ENCODE results near the gene RHOU. TPM values are rescaled to one million over a fixed set of nuclear protein-coding genes. Genes with fewer than 3 reads are reported as not detected.

The RHOU gene
- total RNA-seq, 1 donor from 2014 or later = 0.53 TPM

DNA sequence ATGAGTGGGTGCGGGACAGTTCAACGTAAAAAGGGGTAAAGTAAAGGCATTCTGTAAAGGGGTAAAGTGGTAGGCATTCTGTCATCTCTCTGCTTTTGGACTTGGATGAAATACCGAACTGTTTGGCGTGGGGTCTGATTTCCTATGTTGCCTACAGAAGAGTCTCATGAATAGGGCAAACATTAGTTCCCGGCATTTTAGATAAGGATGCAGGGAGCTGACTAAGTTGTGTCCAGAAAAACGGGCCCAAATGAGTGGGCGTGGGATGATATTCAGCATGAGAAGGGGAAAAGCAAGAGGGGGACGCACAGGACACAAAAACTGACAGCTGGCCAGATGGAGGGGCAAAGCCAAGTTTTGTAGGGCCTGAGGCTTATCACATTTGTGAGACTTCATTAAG, 2.9 kb upstream of the RHOU start:
- Histone ChIP-seq H3K4me3 (ENCODE audit: low read depth, low read length) (no peak overlapping the region), H3K36me3 (ENCODE audit: control insufficient read depth, insufficient read depth, low read length) (no peaks in the 10 kb centered on the region), H3K27me3 (ENCODE audit: control insufficient read depth, insufficient read depth, low read length) (peaks cover 24% of the 10 kb centered on the region)
- TF ChIP-seq, protein P1, sequence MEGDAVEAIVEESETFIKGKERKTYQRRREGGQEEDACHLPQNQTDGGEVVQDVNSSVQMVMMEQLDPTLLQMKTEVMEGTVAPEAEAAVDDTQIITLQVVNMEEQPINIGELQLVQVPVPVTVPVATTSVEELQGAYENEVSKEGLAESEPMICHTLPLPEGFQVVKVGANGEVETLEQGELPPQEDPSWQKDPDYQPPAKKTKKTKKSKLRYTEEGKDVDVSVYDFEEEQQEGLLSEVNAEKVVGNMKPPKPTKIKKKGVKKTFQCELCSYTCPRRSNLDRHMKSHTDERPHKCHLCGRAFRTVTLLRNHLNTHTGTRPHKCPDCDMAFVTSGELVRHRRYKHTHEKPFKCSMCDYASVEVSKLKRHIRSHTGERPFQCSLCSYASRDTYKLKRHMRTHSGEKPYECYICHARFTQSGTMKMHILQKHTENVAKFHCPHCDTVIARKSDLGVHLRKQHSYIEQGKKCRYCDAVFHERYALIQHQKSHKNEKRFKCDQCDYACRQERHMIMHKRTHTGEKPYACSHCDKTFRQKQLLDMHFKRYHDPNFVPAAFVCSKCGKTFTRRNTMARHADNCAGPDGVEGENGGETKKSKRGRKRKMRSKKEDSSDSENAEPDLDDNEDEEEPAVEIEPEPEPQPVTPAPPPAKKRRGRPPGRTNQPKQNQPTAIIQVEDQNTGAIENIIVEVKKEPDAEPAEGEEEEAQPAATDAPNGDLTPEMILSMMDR (IDR thresholded peaks at IDR 0.05; ENCODE audit: insufficient read depth, low read length, severe bottlenecking) = no peak
- FAIRE-seq (no peak), DNase-seq (ENCODE audit: low read depth) (no peak)

DNA sequence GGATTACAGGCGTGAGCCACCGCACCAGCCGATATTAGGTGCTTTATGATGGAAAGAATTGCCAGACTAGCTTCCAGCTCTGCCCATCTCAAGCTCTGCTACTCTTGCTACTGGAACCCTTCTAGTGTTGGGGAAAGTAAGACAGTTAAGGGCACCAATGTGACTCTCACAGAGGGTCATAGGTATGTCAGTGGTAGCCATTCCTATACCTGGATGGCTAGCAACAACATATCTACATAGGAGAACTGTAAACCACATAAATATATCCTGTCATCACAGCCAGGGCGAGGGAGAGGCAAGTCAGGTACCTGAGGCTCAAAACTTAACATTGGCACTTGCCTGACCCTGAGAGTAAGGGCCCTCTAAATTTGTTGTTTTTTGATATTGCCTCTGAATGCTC, 1.7 kb upstream of the RHOU start:
- TF ChIP-seq, protein P1 (IDR thresholded peaks at IDR 0.05; ENCODE audit: insufficient read depth, low read length, severe bottlenecking) = no peak
- DNase-seq (ENCODE audit: low read depth) (no peak), FAIRE-seq (no peak)
- peaks cover 23% of the 10 kb centered on the region for H3K27me3 ChIP-seq (ENCODE audit: control insufficient read depth, insufficient read depth, low read length)
- no peak overlapping the region for H3K4me3 ChIP-seq (ENCODE audit: low read depth, low read length)
- H3K36me3 ChIP-seq (ENCODE audit: control insufficient read depth, insufficient read depth, low read length) = no peaks in the 10 kb centered on the region

DNA sequence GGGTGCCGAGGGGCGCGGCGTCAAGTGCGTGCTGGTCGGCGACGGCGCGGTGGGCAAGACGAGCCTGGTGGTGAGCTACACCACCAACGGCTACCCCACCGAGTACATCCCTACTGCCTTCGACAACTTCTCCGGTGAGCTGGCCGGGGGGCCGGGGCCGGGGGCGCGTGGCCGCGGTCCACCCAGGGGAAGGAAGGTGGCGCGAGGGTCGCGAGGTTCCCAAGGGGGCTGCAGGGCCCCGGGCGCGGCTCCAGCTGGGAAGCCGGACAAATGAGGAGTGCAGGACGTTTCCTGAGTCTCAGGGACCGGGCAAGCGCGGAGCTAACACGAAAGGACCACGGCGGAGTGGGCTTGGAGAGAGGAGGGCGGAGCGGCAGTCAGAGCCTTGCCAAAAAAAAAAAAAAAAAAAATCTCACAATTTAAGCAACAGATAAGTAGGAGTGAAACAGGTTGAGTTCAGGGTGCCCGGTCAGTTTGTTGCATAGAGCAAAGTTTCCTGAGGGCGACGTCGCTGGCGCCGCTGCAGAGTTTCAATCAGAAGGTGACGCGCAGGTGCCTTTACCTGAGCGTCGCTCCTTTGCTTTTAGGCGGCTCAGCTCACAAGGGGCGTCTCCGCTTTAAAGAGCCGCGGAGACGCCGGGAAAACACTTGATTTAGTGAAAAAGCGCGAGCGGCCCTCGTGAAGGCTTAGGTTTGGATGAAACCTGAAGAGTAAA, 750 bp downstream of the RHOU start:
- TF ChIP-seq, protein P1 (IDR thresholded peaks at IDR 0.05; ENCODE audit: insufficient read depth, low read length, severe bottlenecking) = no peak
- H3K4me3 ChIP-seq (ENCODE audit: low read depth, low read length) = peak overlapping the region; percentile 8
- no peaks in the 10 kb centered on the region for H3K36me3 ChIP-seq (ENCODE audit: control insufficient read depth, insufficient read depth, low read length)
- peaks cover 23% of the 10 kb centered on the region for H3K27me3 ChIP-seq (ENCODE audit: control insufficient read depth, insufficient read depth, low read length)
- FAIRE-seq = no peak
- no peak for DNase-seq (ENCODE audit: low read depth)

DNA sequence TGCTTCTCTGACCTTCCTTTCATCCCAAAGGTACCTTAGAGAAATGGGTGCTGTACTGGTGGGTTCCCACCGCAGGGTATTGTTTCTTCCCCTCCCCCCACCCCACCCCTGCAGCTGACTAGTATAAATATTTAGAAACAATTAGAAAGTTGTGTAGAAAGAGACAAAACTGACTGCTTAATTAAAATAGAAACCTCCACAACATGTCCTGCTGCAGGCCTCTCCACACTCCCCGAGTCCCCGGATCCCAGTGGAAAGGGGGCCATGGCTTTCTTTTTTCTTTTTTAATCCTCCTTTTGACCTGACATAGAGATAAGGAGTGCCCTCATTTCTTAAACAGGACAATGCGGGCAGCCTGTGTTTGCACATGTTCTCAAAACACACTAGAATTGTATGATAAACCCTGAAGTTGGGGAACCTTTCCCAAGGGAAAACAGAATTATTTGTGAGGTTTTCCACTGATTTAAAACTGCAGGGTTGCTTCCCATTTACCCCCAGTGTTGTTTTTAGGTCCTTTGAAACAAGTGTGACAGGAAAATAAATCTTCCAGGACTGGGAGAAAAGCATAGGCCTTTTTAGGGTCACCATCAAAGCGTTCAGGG, 1.7 kb downstream of the RHOU start:
- Histone ChIP-seq H3K27me3 (ENCODE audit: control insufficient read depth, insufficient read depth, low read length) (peaks cover 20% of the 10 kb centered on the region), H3K4me3 (ENCODE audit: low read depth, low read length) (no peak overlapping the region), H3K36me3 (ENCODE audit: control insufficient read depth, insufficient read depth, low read length) (no peaks in the 10 kb centered on the region)
- no peak for DNase-seq (ENCODE audit: low read depth)
- TF ChIP-seq, protein P1 (IDR thresholded peaks at IDR 0.05; ENCODE audit: insufficient read depth, low read length, severe bottlenecking) = no peak
- FAIRE-seq = no peak

DNA sequence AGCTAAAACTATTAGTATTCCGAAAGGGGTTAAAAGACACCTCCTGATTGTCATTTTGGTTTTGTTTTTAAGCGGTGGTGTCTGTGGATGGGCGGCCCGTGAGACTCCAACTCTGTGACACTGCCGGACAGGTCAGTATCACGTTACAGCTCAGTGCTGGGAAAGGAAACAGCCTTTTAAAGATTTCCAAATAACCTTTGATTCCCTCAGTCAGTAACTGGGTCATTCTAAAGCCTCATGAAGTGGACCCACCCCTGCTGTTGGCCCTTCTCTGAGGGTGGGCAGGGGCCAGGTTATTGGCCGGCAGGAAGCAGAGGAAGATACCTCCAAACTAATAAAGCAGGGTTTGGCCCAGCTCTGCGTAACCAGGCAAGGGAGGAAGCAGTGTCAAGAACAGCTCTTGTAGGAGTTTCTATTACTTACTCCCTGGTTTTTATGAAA, 2.3 kb downstream of the RHOU start:
- H3K36me3 ChIP-seq (ENCODE audit: control insufficient read depth, insufficient read depth, low read length) = no peaks in the 10 kb centered on the region
- H3K27me3 ChIP-seq (ENCODE audit: control insufficient read depth, insufficient read depth, low read length) = peaks cover 17% of the 10 kb centered on the region
- no peak overlapping the region for H3K4me3 ChIP-seq (ENCODE audit: low read depth, low read length)
- TF ChIP-seq, protein P1 (IDR thresholded peaks at IDR 0.05; ENCODE audit: insufficient read depth, low read length, severe bottlenecking) = no peak
- no peak for DNase-seq (ENCODE audit: low read depth)
- no peak for FAIRE-seq

Data from bronchial epithelial cell (primary cell).